Measurements from ENCODE around the gene GPR146. TPM values are rescaled to one million over a fixed set of nuclear protein-coding genes. Genes with fewer than 3 reads are reported as not detected.
A peak's percentile ranks its signal among the peaks of the same experiment; 100 is the strongest.

GPR146 gene
- total and polyA plus RNA-seq, 11 donors: 11.1 to 56.8 (median 25.2) TPM

DNA sequence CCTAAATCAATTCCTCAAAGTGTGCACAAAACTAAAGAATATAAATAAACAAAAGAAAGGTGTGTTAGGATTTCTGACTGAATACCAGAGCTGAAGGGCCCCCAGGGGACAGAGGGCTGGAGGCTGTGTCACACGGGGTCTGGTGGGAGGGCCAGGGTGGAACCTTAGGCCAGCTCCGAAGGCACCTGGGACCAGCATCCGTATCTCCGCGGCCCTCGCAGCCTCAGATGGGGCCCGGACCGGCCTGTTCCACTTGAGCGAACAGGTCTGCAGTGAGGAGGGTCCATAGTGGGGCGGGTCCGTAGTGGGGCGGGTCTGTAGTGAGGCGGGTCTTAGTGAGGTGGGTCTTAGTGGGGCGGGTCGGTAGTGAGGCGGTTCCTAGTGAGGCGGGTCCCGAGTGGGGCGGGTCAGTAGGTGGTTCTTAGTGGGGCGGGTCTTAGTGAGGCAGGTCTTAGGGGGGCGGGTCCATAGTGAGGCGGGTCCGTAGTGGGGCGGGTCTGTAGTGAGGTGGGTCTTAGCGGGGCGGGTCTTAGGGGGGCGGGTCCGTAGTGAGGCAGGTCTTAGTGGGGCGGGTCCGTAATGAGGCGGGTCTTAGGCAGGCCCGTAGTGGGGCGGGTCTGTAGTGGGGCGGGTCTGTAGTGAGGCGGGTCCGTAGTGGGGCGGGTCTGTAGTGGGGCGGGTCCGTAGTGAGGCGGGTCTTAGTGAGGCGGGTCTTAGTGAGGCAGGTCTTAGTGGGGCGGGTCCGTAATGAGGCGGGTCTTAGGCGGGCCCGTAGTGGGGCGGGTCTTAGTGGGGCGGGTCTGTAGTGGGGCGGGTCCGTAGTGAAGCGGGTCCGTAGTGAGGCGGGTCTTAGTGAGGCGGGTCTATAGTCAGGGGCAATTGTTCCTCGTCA is 15.1 kb downstream of the GPR146 start:
- H3K27ac ChIP-seq: peak overlapping the region in 2 of 12 donors; percentile 45 to 67
- intact Hi-C loops (cut with DNase I): loop anchor here in 6 of 10 donors (2.0 to 10.0 kb wide), 5 partner anchors 31 to 155 kb away; no protein-coding TSS in a partner anchor
- peaks cover 4 to 42% (median 36%) of the 10 kb centered on the region in 12 donors for H3K4me1 ChIP-seq

DNA sequence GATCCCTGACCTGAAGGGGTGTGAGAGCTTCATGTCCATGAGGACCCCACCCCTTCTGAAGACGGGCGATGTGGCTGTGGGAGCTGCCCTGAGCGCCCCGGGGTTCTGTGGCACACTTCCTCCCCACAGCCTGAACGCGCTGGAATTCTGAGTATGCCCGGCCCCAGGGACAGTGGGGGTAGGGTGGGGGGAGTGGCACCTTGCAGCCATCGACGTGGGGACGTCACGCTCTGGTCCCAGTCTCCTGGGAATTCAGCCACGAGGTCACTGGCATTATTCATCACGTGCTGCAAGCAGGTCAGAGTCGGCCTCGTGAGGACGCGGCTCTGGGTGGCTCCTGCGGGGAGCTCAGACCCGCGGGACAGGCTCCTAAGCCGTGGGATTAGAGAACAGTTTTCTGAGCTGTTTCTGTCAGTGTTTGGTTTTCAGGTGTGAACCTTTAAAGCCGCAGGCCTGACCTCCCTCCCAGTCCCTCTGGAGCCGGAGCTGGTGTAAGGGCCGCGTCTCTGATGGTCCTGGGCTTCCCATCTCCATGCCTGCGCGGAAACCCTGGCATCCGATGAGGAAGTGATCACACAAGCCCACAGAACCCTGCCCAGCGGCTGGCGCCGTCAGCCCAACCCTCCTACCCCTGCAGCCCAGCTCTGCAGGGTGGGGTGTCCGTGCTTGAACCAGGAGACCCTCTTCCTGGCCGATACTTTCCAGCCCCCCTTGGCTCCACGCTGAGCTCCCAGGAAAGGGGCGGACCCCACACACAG is 16.1 kb downstream of the GPR146 start:
- intact Hi-C loops (cut with DNase I): loop anchor here in 6 of 10 donors (2.0 to 10.0 kb wide), 5 partner anchors 32 to 156 kb away; no protein-coding TSS in a partner anchor
- 33 to 58% (median 39%) methylated on average over 28 to 35 of the region's 35 CpGs for WGBS, 4 donors
- DNase-seq (peak in 4 of 5 donors; percentile 50 to 69 (median 64)), ATAC-seq (peak; percentile 7 to 63 (median 32))
- no peaks in the 10 kb centered on the region for H3K9me3 ChIP-seq
- no peaks in the 10 kb centered on the region for H3K27me3 ChIP-seq
- peak overlapping the region in 3 of 12 donors; percentile 17 to 20 (median 20) for H3K4me3 ChIP-seq
- H3K36me3 ChIP-seq: peaks cover 0 to 13% (median 0%) of the 10 kb centered on the region in 9 donors
- peak overlapping the region in 6 of 12 donors; percentile 23 to 57 (median 36) for H3K27ac ChIP-seq
- H3K4me1 ChIP-seq: peaks cover 0 to 38% (median 30%) of the 10 kb centered on the region in 12 donors
- TF ChIP-seq POLR2A (IDR thresholded peaks at IDR 0.05): no peak
- TF ChIP-seq, protein P1, sequence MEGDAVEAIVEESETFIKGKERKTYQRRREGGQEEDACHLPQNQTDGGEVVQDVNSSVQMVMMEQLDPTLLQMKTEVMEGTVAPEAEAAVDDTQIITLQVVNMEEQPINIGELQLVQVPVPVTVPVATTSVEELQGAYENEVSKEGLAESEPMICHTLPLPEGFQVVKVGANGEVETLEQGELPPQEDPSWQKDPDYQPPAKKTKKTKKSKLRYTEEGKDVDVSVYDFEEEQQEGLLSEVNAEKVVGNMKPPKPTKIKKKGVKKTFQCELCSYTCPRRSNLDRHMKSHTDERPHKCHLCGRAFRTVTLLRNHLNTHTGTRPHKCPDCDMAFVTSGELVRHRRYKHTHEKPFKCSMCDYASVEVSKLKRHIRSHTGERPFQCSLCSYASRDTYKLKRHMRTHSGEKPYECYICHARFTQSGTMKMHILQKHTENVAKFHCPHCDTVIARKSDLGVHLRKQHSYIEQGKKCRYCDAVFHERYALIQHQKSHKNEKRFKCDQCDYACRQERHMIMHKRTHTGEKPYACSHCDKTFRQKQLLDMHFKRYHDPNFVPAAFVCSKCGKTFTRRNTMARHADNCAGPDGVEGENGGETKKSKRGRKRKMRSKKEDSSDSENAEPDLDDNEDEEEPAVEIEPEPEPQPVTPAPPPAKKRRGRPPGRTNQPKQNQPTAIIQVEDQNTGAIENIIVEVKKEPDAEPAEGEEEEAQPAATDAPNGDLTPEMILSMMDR (IDR thresholded peaks at IDR 0.05): no peak

More for the DNA sequence above, 15.1 kb downstream of the GPR146 start:
- H3K4me3 ChIP-seq: no peak overlapping the region
- H3K36me3 ChIP-seq: peaks cover 0 to 13% (median 0%) of the 10 kb centered on the region in 9 donors
- TF ChIP-seq, protein P1 (IDR thresholded peaks at IDR 0.05): no peak
- no peak for TF ChIP-seq POLR2A (IDR thresholded peaks at IDR 0.05)
- ATAC-seq (peak in 2 of 4 donors; percentile 4 to 8), DNase-seq (peak in 1 of 5 donors; percentile 18)
- H3K9me3 ChIP-seq: no peaks in the 10 kb centered on the region
- WGBS, 4 donors: 44 to 62% (median 54%) methylated on average over 45 to 55 of the region's 55 CpGs
- peaks cover 0 to 5% (median 0%) of the 10 kb centered on the region in 9 donors for H3K27me3 ChIP-seq

DNA sequence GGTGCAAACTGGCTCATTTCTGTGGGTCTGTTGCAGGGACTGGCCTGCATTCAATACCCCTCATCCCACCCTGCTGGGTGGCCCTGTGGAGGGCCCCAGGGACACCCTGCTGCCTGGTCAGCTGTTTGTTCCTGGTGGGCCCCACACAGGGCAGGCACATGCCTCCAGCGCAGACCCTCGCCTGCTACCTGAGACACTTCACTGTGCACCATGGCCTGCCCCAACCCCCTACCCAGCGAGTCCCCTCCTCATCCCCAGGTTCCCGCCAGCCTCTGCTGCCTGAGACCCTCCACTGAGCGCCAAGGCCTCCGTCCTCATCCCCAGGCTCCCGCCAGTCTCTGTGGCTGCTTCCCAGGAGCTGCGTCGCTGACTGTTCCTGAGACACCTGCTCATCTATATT is 16.8 kb downstream of the GPR146 start:
- intact Hi-C loops (cut with DNase I): loop anchor here in 6 of 10 donors (2.0 to 10.0 kb wide), 5 partner anchors 32 to 156 kb away; no protein-coding TSS in a partner anchor
- H3K27ac ChIP-seq: no peak overlapping the region

More for the DNA sequence above, 16.8 kb downstream of the GPR146 start:
- Histone ChIP-seq H3K27me3 (no peaks in the 10 kb centered on the region), H3K4me1 (peaks cover 2 to 38% (median 30%) of the 10 kb centered on the region in 12 donors), H3K36me3 (peaks cover 0 to 13% (median 0%) of the 10 kb centered on the region in 9 donors), H3K9me3 (no peaks in the 10 kb centered on the region), H3K4me3 (no peak overlapping the region)
- ATAC-seq: no peak
- WGBS, 4 donors: 97% methylated on average over 8 to 9 of the region's 9 CpGs
- TF ChIP-seq POLR2A (IDR thresholded peaks at IDR 0.05): no peak
- TF ChIP-seq, protein P1 (IDR thresholded peaks at IDR 0.05): no peak
- no peak for DNase-seq
